Measurements from ENCODE around the gene VPS39. TPM values are rescaled to one million over a fixed set of nuclear protein-coding genes. Genes with fewer than 3 reads are reported as not detected.

VPS39 gene
- total and polyA plus RNA-seq, 2 experiments from 2014 or later = 28.8 to 43.9 TPM

DNA sequence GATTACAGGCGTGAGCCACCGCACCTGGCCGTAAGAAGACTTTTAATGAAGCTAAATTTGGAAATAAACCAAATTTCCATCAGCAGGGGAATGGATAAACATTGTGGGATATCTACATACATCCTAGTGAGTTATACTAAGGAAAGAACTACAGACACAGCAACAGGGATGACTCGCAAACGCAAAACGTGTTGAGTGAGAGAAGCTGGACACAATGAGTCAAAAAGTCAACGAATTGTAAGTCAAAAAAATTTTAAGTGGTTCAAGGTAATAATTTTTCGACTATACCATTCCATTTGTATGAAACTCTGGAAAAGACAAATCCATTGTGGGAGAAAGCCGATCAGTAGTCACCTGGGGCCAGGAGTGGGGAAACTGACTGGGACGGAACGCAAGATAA, 71.6 kb downstream of the VPS39 start:
- Histone ChIP-seq H3K9me3 (ENCODE audit: low read depth) (no peaks in the 10 kb centered on the region), H4K20me1 (ENCODE audit: insufficient read depth, poor library complexity, severe bottlenecking) (no peaks in the 10 kb centered on the region), H3K27ac (no peak overlapping the region), H3K9me2 (replicated peaks; ENCODE audit: insufficient read depth) (no peaks in the 10 kb centered on the region), H3K79me2 (no peaks in the 10 kb centered on the region), H2AFZ (no peak overlapping the region), H3K4me1 (ENCODE audit: insufficient read depth) (no peaks in the 10 kb centered on the region), H3K4me2 (no peak overlapping the region), H3K27me3 (no peaks in the 10 kb centered on the region), H3K4me3 (no peak overlapping the region), H3K36me3 (replicated peaks; ENCODE audit: insufficient read depth, low read depth) (no peaks in the 10 kb centered on the region)
- TF ChIP-seq EZH2phosphoT487 (IDR thresholded peaks at IDR 0.05; ENCODE audit: low read depth, severe bottlenecking, unreplicated experiment) = no peak
- TF ChIP-seq, protein P1, sequence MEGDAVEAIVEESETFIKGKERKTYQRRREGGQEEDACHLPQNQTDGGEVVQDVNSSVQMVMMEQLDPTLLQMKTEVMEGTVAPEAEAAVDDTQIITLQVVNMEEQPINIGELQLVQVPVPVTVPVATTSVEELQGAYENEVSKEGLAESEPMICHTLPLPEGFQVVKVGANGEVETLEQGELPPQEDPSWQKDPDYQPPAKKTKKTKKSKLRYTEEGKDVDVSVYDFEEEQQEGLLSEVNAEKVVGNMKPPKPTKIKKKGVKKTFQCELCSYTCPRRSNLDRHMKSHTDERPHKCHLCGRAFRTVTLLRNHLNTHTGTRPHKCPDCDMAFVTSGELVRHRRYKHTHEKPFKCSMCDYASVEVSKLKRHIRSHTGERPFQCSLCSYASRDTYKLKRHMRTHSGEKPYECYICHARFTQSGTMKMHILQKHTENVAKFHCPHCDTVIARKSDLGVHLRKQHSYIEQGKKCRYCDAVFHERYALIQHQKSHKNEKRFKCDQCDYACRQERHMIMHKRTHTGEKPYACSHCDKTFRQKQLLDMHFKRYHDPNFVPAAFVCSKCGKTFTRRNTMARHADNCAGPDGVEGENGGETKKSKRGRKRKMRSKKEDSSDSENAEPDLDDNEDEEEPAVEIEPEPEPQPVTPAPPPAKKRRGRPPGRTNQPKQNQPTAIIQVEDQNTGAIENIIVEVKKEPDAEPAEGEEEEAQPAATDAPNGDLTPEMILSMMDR (IDR thresholded peaks at IDR 0.05; ENCODE audit: poor library complexity) = no peak
- WGBS (ENCODE audit: low lambda C conversion rate, missing lambda C conversion rate) = 82% methylated on average over 11 of the region's 11 CpGs
- DNase-seq (ENCODE audit: low spot score) = no peak

DNA sequence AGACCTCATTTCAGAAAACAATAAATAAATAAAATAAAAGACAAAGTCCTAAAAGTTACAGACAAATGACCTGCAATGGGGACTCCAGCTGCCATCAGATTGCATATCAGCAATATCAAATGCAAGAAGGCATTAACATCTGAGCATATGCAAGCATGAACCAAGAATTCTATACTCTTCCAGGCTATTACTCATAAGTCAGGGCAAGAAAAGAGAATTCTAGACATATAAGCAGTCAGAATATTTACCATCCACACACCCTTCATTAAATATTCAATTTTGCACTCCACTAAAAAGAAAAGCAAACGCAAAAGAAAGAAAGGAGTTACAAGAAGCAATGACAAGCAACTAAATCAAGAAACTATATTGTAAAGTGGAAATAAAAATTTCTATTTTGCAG, 72.8 kb downstream of the VPS39 start:
- no peak overlapping the region for H3K27ac ChIP-seq
- H3K4me2 ChIP-seq = no peak overlapping the region
- H3K4me3 ChIP-seq = no peak overlapping the region
- WGBS (ENCODE audit: low lambda C conversion rate, missing lambda C conversion rate) = 88% methylated on average over 1 of the region's 1 CpG
- H3K4me1 ChIP-seq (ENCODE audit: insufficient read depth) = no peaks in the 10 kb centered on the region
- no peaks in the 10 kb centered on the region for H3K27me3 ChIP-seq
- no peak overlapping the region for H2AFZ ChIP-seq
- no peaks in the 10 kb centered on the region for H3K9me2 ChIP-seq (replicated peaks; ENCODE audit: insufficient read depth)
- no peaks in the 10 kb centered on the region for H3K9me3 ChIP-seq (ENCODE audit: low read depth)
- no peaks in the 10 kb centered on the region for H4K20me1 ChIP-seq (ENCODE audit: insufficient read depth, poor library complexity, severe bottlenecking)
- H3K36me3 ChIP-seq (replicated peaks; ENCODE audit: insufficient read depth, low read depth) = no peaks in the 10 kb centered on the region
- H3K79me2 ChIP-seq = no peaks in the 10 kb centered on the region
- TF ChIP-seq EZH2phosphoT487 (IDR thresholded peaks at IDR 0.05; ENCODE audit: low read depth, severe bottlenecking, unreplicated experiment) (no peak), EZH2 (IDR thresholded peaks at IDR 0.05; ENCODE audit: borderline replicate concordance) (no peak)
- TF ChIP-seq, protein P1 (IDR thresholded peaks at IDR 0.05; ENCODE audit: poor library complexity) = no peak
- no peak for DNase-seq (ENCODE audit: low spot score)

DNA sequence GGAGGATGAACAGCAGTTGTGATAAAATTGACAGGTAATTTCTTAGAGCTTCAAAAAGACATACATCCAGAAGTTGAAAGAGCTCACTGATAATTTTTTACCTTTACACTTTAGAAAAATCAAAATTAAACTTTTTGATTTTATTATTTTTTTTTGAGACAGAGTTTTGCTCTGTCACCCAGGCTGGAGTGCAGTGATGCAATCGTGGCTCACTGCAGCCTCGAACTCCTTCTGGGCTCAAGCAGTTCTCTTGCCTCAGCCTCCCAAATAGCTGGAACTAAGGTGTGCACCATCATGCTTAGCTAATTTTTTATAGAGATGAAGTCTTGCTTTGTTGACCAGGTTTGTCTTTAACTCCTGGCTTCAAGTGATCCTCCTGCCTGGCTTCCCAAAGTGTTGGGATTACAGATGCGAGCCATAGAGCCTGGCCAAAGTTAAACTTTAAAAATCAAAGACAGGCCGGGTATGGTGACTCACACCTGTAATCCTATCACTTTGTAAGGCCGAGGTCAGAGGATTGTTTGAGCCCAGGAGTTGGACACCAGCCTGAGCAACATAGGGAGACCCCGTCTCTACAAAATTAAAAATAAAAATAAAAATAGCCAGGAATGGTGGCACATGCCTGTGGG, 73.4 kb downstream of the VPS39 start:
- Histone ChIP-seq H3K9me3 (ENCODE audit: low read depth) (no peaks in the 10 kb centered on the region), H4K20me1 (ENCODE audit: insufficient read depth, poor library complexity, severe bottlenecking) (no peaks in the 10 kb centered on the region), H3K79me2 (no peaks in the 10 kb centered on the region), H3K4me3 (no peak overlapping the region), H2AFZ (no peak overlapping the region), H3K36me3 (replicated peaks; ENCODE audit: insufficient read depth, low read depth) (no peaks in the 10 kb centered on the region), H3K4me2 (no peak overlapping the region), H3K27ac (no peak overlapping the region), H3K4me1 (ENCODE audit: insufficient read depth) (no peaks in the 10 kb centered on the region), H3K9me2 (replicated peaks; ENCODE audit: insufficient read depth) (no peaks in the 10 kb centered on the region), H3K27me3 (no peaks in the 10 kb centered on the region)
- 63% methylated on average over 6 of the region's 6 CpGs for WGBS (ENCODE audit: low lambda C conversion rate, missing lambda C conversion rate)
- peak; percentile 3 for DNase-seq (ENCODE audit: low spot score)
- TF ChIP-seq, protein P1 (IDR thresholded peaks at IDR 0.05; ENCODE audit: poor library complexity) = no peak
- no peak for TF ChIP-seq EZH2 (IDR thresholded peaks at IDR 0.05; ENCODE audit: borderline replicate concordance)
- no peak for TF ChIP-seq EZH2phosphoT487 (IDR thresholded peaks at IDR 0.05; ENCODE audit: low read depth, severe bottlenecking, unreplicated experiment)

Data from hepatocyte (in vitro differentiated cells).